ENCODE measurements around the gene PRAMEF18.
"Not testable (repeated sequence)": the region's sequence is repeated elsewhere in the genome, so short reads cannot be mapped to it uniquely, and the experiment has no call there.

GRCh38 chr1:13253898-13254297 lies 27.9 kb upstream of the PRAMEF18 start, which contains the start of gene PRAMEF5:
- not testable (repeated sequence) for TF ChIP-seq EZH2 (IDR thresholded peaks at IDR 0.05; ENCODE audit: low read length); CTCF (optimal IDR thresholded peaks at IDR 0.05 in 1 of 3, IDR thresholded peaks at IDR 0.05 in 1 of 3, conservative IDR thresholded peaks at IDR 0.05 in 1 of 3; ENCODE audit: extremely low read depth in 1 of 3, insufficient read depth in 2 of 3, low read length in 3 of 3)
